Measurements from ENCODE around the gene ZNF732.
"Not testable (repeated sequence)": the region's sequence is repeated elsewhere in the genome, so short reads cannot be mapped to it uniquely, and the experiment has no call there.

The ZNF732 gene

DNA sequence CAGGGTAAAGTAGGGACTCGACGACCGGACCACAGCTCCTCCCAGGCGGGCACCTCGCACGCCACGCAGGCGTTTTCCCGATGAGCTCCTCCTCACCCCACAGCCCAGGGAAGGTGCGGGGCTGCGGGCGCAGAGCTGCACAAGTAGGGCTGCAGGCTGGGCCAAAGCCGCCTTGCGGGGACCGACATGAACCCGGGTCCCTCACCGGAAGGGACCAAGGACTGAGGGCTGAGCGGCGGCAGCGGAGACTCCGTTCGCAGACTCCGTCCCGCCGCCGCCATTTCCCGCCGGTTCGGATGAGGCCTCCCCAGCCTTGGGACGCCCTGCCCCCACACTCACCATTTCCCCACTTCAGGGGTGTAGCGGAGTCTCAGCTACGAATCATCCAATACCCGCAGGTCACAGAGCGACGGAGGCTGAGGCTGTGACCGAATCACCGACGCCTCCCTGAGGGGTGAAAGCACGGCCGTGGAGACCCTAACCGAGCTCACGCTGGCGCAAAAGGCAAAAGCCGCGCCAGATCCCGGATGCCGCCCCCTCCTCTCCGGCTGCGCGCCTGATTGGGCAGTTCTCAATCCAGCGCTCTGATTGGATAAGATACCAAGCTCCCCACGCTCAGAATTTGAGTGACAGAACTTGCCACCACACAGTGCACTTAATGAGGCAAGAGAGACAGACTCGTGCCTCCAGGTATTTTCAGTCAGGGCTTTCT is at the start of gene ZNF732:
Gene ZNF732, minus strand, starts transcription at position 506 of the 712 bp plus-strand sequence. Its CDS starts 164 bp downstream, at position 342.
- peaks cover 12 to 18% of the 10 kb centered on the region in 2 donors for H3K27me3 Mint-ChIP-seq
- H3K27ac Mint-ChIP-seq, result peak within 1 kb of the TSS; percentile 83

GRCh38 chr4:340011-340410 is 34.7 kb upstream of the ZNF732 start:
- H3K4me1 Mint-ChIP-seq, result peaks cover 20 to 30% of the 10 kb centered on the region in 2 donors
- no peak for DNase-seq
- H3K9me3 Mint-ChIP-seq, result peaks cover 13 to 14% of the 10 kb centered on the region in 2 donors
- H3K36me3 Mint-ChIP-seq, result peaks cover 60 to 70% of the 10 kb centered on the region in 2 donors
- no peak overlapping the region for H3K4me3 Mint-ChIP-seq
- H3K27me3 Mint-ChIP-seq, result no peaks in the 10 kb centered on the region
- no peak overlapping the region for H3K27ac Mint-ChIP-seq
- no peak for ATAC-seq (replicated peaks)

More for the DNA sequence above, at the start of gene ZNF732:
- peaks cover 26 to 29% of the 10 kb centered on the region in 2 donors for H3K9me3 Mint-ChIP-seq
- DNase-seq (no peak), ATAC-seq (replicated peaks) (no peak)
- H3K36me3 Mint-ChIP-seq, result peaks cover 20 to 24% of the 10 kb centered on the region in 2 donors
- peaks cover 9 to 23% of the 10 kb centered on the region in 2 donors for H3K4me1 Mint-ChIP-seq
- H3K4me3 Mint-ChIP-seq, result peak within 1 kb of the TSS in 1 of 2 donors; percentile 26

DNA sequence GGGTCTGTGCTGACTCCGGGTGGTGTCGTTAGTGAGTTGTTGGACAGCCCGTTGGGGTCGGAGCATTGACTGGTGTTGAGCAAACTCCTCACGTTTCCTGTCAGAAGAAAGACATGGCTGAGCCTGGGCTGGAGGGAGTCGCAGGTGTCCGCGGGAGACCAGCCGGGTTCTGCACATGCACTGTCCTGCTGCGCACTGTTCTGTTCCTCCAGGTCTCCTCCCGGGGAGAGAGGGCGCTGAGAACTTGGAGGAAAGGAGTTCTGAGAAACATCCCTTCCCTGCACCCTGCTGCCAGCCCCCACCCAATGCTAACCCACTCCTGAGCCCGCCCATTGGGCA is 33.5 kb upstream of the ZNF732 start:
- H3K27ac Mint-ChIP-seq, result peak overlapping the region; percentile 100
- H3K9me3 Mint-ChIP-seq, result peaks cover 11 to 17% of the 10 kb centered on the region in 2 donors
- peaks cover 57 to 63% of the 10 kb centered on the region in 2 donors for H3K36me3 Mint-ChIP-seq
- no peaks in the 10 kb centered on the region for H3K27me3 Mint-ChIP-seq
- ATAC-seq (replicated peaks) (no peak), DNase-seq (no peak)
- peaks cover 20 to 34% of the 10 kb centered on the region in 2 donors for H3K4me1 Mint-ChIP-seq
- H3K4me3 Mint-ChIP-seq, result peak overlapping the region; percentile 100

GRCh38 chr4:337932-338758 is 32.9 kb upstream of the ZNF732 start:
- Mint-ChIP-seq H3K27me3 (no peaks in the 10 kb centered on the region), H3K4me3 (peak overlapping the region; percentile 100), H3K27ac (peak overlapping the region; percentile 100), H3K36me3 (peaks cover 54 to 61% of the 10 kb centered on the region in 2 donors), H3K9me3 (peaks cover 10 to 17% of the 10 kb centered on the region in 2 donors), H3K4me1 (peaks cover 20 to 34% of the 10 kb centered on the region in 2 donors)
- DNase-seq (peak; percentile 55), ATAC-seq (replicated peaks) (peak; percentile 36 to 41)

DNA sequence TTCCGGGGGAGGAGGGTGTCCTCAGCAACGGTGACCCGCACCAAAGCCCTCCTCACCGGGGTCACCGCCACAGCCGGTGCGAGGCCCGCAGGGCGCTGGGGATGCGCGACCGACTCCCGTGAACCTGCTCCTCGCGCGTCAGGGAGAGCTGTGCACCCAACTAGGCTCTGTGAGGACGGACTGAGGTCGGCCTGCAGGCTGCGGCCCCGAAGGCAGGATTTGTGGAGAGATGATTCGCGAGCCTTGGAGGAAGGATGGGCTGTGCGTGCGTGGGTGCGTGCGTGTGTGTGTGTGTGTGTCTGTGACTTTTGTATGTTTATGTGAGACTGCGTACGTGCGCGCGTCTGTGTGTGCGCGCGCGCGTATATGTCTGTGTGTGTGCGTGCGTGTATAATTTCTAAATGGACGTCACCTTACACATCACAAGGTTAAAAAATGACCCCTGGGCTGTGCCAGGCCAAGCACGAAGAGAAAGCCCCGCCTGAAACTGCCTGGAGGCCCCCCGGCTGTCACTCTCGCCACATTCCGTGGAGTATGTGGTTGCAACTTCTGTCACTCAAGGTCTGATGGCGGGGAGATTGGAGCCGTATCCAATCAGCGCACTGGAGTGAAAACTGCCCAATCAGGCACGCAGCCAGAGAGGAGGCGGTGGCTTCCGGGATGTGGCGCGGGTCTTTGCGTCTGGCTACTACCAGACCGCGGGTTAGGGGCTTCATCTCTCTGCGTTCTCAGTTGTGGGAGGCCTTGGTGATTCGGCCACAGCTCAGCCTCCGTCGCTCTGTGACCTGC is 32.1 kb upstream of the ZNF732 start, which contains the start of gene ZNF141:
Gene ZNF141, plus strand, starts transcription at position 672 of the 789 bp plus-strand sequence. CDS start 170 bp downstream, outside the sequence.
- peak; percentile 93 to 94 for ATAC-seq (replicated peaks)
- peak; percentile 97 for DNase-seq
- H3K9me3 Mint-ChIP-seq, result peaks cover 10 to 16% of the 10 kb centered on the region in 2 donors
- H3K36me3 Mint-ChIP-seq, result peaks cover 46 to 52% of the 10 kb centered on the region in 2 donors
- peak within 1 kb of the TSS; percentile 100 for H3K27ac Mint-ChIP-seq
- H3K4me1 Mint-ChIP-seq, result peaks cover 20 to 34% of the 10 kb centered on the region in 2 donors
- peak within 1 kb of the TSS; percentile 100 for H3K4me3 Mint-ChIP-seq
- no peaks in the 10 kb centered on the region for H3K27me3 Mint-ChIP-seq

DNA sequence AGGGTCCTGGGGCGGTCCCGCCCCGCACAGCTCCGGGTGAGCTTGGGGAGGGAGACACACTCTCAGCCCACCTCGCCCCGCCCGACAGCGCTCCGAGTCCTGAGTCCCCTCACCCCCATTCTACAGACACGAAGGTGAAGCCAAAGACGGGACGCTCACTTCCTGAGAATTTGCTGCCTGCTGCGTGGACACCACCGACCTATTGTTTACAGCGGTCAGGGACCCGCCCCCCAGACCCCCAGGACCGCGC is 31.5 kb upstream of the ZNF732 start:
- Mint-ChIP-seq H3K27ac (peak overlapping the region; percentile 100), H3K9me3 (peaks cover 7 to 13% of the 10 kb centered on the region in 2 donors), H3K36me3 (peaks cover 44 to 47% of the 10 kb centered on the region in 2 donors), H3K27me3 (no peaks in the 10 kb centered on the region), H3K4me3 (peak overlapping the region; percentile 100), H3K4me1 (peaks cover 18 to 34% of the 10 kb centered on the region in 2 donors)
- ATAC-seq (replicated peaks) (peak in 1 of 2 donors; percentile 5), DNase-seq (no peak)

DNA sequence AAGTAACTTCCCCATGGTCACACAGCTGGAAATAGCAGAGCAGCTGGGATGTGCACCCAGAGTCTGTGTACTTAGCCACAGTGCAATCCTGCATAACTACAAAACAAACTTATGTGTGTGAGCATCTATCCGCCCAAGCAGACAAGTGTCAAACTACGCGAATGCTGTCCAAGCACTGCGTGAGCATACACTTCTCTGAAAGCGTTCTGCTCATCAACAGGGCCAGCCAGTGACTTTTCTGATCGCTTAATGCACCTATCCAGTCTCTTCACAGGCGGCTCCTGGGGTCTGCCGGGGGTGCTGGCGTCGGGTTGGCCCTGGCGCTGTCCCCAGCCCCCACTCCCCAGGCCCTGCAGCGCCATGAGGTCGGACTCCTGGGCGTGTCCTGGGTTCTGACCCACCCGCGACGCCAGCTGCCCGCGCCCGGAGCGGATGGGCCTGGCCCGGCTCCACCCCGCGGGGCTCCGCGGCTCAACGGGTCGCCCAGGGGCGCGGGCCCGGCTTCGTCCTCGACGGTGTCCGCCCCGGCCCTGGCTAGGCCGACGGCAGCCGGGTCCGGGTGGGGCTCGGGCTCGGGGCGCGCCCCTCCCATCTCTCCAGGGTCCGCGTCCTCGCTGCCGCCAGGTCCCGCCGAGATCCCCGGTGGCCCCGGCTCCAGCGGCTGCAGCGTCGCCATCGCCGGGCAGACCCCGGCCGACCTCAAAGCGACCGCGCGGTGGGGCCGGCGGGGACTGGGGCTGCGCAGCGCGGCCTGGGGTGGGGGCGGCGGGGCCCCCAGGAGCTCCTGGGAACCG is 31.0 kb upstream of the ZNF732 start:
- H3K4me1 Mint-ChIP-seq, result peaks cover 18 to 34% of the 10 kb centered on the region in 2 donors
- peak overlapping the region; percentile 53 to 100 for H3K4me3 Mint-ChIP-seq
- no peak for DNase-seq
- H3K27me3 Mint-ChIP-seq, result no peaks in the 10 kb centered on the region
- H3K27ac Mint-ChIP-seq, result no peak overlapping the region
- H3K36me3 Mint-ChIP-seq, result peaks cover 39 to 42% of the 10 kb centered on the region in 2 donors
- peaks cover 7 to 13% of the 10 kb centered on the region in 2 donors for H3K9me3 Mint-ChIP-seq
- no peak for ATAC-seq (replicated peaks)

GRCh38 chr4:335515-335914 is 30.2 kb upstream of the ZNF732 start:
- H3K4me1 Mint-ChIP-seq, result peaks cover 17 to 32% of the 10 kb centered on the region in 2 donors
- DNase-seq, result no peak
- peaks cover 32 to 34% of the 10 kb centered on the region in 2 donors for H3K36me3 Mint-ChIP-seq
- H3K9me3 Mint-ChIP-seq, result peaks cover 6 to 10% of the 10 kb centered on the region in 2 donors
- H3K27me3 Mint-ChIP-seq, result no peaks in the 10 kb centered on the region
- no peak for ATAC-seq (replicated peaks)
- no peak overlapping the region for H3K27ac Mint-ChIP-seq
- H3K4me3 Mint-ChIP-seq, result peak overlapping the region in 1 of 2 donors; percentile 19

- peaks cover 4 to 8% of the 10 kb centered on the region in 2 donors for H3K4me1 Mint-ChIP-seq
- H3K27me3 Mint-ChIP-seq, result no peaks in the 10 kb centered on the region
- H3K4me3 Mint-ChIP-seq, result no peak overlapping the region
- ATAC-seq (replicated peaks) (no peak), DNase-seq (no peak)
- H3K9me3 Mint-ChIP-seq, result peaks cover 7 to 10% of the 10 kb centered on the region in 2 donors
- H3K36me3 Mint-ChIP-seq, result peaks cover 5 to 10% of the 10 kb centered on the region in 2 donors
- no peak overlapping the region for H3K27ac Mint-ChIP-seq
These were observed 23.5 kb upstream of the ZNF732 start for GRCh38 chr4:328729-329128.

- Mint-ChIP-seq H3K4me1 (peaks cover 2 to 11% of the 10 kb centered on the region in 2 donors), H3K9me3 (peaks cover 37 to 43% of the 10 kb centered on the region in 2 donors), H3K36me3 (peaks cover 15 to 36% of the 10 kb centered on the region in 2 donors), H3K27ac (no peak overlapping the region), H3K4me3 (no peak overlapping the region), H3K27me3 (peaks cover 19 to 31% of the 10 kb centered on the region in 2 donors)
- no peak for ATAC-seq (replicated peaks)
- no peak for DNase-seq
These were observed 9.1 kb upstream of the ZNF732 start for GRCh38 chr4:314296-314903.

GRCh38 chr4:309807-310206 is 4.5 kb upstream of the ZNF732 start:
- no peak for ATAC-seq (replicated peaks)
- Mint-ChIP-seq H3K4me3 (no peak overlapping the region), H3K4me1 (peaks cover 10 to 29% of the 10 kb centered on the region in 2 donors), H3K9me3 (peaks cover 15 to 21% of the 10 kb centered on the region in 2 donors), H3K36me3 (peaks cover 13 to 20% of the 10 kb centered on the region in 2 donors), H3K27ac (no peak overlapping the region), H3K27me3 (peaks cover 0 to under 1% of the 10 kb centered on the region in 2 donors)
- DNase-seq, result no peak

GRCh38 chr4:306551-306961 is 1.3 kb upstream of the ZNF732 start:
- peaks cover 12 to 13% of the 10 kb centered on the region in 2 donors for H3K27me3 Mint-ChIP-seq
- peak; percentile 91 to 95 for ATAC-seq (replicated peaks)
- H3K27ac Mint-ChIP-seq, result peak overlapping the region; percentile 83
- H3K4me1 Mint-ChIP-seq, result peaks cover 9 to 23% of the 10 kb centered on the region in 2 donors
- H3K4me3 Mint-ChIP-seq, result peak overlapping the region in 1 of 2 donors; percentile 3
- peak; percentile 78 for DNase-seq
- H3K36me3 Mint-ChIP-seq, result peaks cover 20 to 30% of the 10 kb centered on the region in 2 donors
- peaks cover 26 to 31% of the 10 kb centered on the region in 2 donors for H3K9me3 Mint-ChIP-seq

DNA sequence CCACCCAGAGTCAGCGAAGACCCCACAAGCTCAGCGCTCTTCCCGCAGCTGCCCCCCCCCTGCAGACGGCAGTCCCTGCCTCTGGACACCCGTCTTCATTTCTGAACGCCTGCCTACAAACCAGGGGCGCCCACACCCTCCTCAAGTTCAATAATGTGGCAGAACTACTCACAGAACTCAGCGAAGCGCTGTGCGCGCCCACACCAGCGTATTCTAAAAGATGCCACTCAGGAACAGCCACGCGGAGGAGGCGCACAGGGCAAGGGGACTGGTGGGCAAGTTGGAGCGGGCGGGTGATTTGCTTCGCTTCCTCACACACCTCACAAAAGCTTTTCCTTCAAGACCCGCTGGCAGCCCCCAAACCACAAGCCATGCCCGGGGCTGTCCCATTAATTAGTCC is 758 bp downstream of the ZNF732 start:
- Mint-ChIP-seq H3K27me3 (peaks cover 12 to 18% of the 10 kb centered on the region in 2 donors), H3K4me1 (peaks cover 9 to 23% of the 10 kb centered on the region in 2 donors), H3K9me3 (peaks cover 26 to 29% of the 10 kb centered on the region in 2 donors), H3K36me3 (peaks cover 20 to 24% of the 10 kb centered on the region in 2 donors)
- H3K27ac Mint-ChIP-seq; ATAC-seq (replicated peaks); DNase-seq; H3K4me3 Mint-ChIP-seq: not testable (repeated sequence)
